Measurements from ENCODE around the gene THSD4.
"Not testable (repeated sequence)": the region's sequence is repeated elsewhere in the genome, so short reads cannot be mapped to it uniquely, and the experiment has no call there.

THSD4 gene

DNA sequence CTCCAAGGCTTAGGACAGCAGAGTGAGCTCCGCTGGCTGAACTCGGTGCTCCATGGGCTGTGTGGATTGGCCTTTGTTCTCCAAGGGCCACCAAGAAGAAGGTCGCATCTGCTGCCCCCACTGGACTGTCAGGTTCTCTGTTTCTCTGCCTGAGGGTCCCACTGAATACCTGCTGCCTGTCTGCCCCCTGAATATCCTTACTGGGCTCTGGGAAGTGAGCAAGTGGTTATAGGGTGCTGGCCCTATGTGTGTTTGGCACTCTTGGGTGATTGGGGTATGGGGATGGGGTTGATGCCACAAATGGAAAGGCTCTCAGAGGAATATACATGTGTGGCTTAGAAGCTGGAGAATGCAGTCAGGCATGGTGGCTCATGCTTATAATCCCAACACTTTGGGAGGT, 82.3 kb downstream of the THSD4 start:
- no peak for DNase-seq

- DNase-seq = no peak
Measured at GRCh38 chr15:71198846-71199245, 83.6 kb downstream of the THSD4 start.

- peak; percentile 37 for DNase-seq
Measured at GRCh38 chr15:71199384-71200351, 84.4 kb downstream of the THSD4 start.

GRCh38 chr15:71201477-71201876, 86.2 kb downstream of the THSD4 start:
- DNase-seq = peak; percentile 13

GRCh38 chr15:71202712-71203111, 87.4 kb downstream of the THSD4 start:
- DNase-seq = no peak

DNA sequence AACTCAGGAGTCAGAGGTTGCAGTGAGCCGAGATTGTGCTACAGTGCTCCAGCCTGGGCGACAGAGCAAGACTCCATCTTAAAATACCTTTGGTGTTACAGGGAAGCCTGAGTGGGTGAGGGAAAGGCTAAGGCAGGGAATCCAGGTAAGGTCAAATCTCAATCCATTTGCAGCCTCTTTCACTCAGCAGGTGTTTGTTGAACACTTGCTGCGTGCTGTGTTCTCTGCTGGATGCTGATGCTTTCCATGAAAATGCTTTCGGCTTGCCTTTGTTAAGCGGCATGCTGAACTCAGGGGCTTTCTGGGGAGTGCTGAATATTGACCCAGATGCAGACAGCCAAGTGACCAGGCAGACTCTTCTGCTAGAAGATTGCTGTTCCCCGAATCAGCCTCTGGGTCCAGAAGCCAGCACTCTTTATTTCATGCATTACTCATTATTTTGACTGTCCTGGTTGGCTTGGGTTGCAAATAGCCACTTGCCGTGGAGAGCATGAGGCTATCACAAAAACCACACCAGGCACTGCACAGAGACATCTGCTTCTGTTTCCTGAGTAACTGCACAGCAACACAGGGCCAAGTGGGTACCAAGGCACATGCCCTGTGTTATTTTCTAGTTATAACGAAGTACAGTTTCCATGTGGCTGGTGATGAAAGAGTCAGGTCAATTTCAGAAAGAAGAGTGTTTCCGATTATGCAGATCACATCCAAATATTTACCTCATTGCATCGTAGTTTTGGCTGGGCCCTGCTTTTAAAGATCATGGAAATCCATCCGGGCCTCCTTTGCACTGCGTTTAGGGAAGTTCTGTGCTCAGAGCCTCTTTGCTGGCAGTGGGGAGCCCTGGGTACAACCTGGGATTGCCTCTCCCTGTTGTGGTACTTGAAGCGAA, 88.6 kb downstream of the THSD4 start:
- no peak for DNase-seq

GRCh38 chr15:71207141-71207540, 91.9 kb downstream of the THSD4 start:
- DNase-seq = no peak

DNA sequence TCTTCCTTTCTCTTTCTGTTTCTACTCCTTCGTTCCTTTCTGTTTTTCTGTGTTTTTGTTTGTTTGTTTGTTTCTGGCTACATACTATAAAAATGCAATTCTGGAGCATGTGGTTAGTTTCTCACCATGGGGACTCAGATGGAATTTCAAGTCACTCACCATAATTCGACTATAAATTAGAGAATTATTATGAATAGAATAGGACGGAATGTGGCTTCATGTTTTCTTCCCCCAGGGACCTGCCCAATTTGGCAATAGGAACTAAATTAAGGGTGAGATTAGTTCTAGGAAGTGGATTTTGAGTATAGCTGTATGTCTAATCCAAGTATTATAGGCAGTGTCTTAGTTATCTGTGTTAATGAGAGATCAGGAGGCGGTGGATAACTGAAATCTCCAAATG, 96.9 kb downstream of the THSD4 start:
- DNase-seq = peak; percentile 43

- not testable (repeated sequence) for DNase-seq
Measured at GRCh38 chr15:71213943-71214342, 98.7 kb downstream of the THSD4 start.

- no peak for DNase-seq
Measured at GRCh38 chr15:71215126-71215894, 100.0 kb downstream of the THSD4 start.

GRCh38 chr15:71218272-71218805, 103.1 kb downstream of the THSD4 start:
- DNase-seq = no peak

- no peak for DNase-seq
Measured at GRCh38 chr15:71219101-71219500, 103.8 kb downstream of the THSD4 start.

GRCh38 chr15:71219645-71220044, 104.4 kb downstream of the THSD4 start:
- DNase-seq = peak; percentile 64

GRCh38 chr15:71220828-71221227, 105.6 kb downstream of the THSD4 start:
- DNase-seq = no peak

- no peak for DNase-seq
Measured at GRCh38 chr15:71221417-71221816, 106.1 kb downstream of the THSD4 start.

DNA sequence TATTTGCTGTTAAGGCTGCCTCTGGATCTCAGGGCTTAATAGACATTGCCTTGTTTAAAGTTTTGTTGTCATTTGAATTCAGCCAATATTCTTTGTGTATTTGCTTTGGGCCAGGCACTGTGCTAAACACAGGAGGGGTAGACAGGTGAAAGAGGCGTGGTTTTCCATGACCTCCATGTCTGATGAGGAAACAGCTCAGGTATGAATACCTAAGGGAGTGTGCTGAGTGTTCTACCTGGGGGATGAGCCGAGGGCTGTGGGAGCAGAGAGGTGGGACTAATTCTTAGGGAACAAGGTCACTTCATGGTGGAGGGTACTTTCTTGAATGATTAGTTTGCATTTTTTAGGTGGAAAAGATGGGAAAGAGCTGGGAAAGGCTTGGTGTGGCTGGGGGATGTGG, 108.2 kb downstream of the THSD4 start:
- DNase-seq = no peak

DNA sequence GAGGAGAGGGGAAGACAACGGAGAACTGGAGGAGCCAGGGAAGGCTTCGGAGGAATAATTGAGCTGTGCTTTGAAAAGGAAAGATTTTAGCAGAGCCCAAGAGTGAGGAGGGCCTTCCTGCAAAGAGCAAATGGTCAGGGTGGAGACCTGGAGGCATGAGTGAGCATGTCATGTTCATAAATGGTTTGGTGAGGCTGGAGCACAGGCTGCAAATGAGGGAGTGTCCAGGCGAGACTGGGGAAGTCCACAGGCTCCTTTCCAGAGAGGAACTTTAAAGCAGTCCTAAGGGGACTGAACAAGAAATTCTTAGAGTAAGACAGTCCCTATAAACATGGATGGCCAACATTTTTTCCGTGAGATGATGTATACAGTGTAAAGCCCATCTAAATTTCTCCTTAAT, 108.8 kb downstream of the THSD4 start:
- no peak for DNase-seq

DNA sequence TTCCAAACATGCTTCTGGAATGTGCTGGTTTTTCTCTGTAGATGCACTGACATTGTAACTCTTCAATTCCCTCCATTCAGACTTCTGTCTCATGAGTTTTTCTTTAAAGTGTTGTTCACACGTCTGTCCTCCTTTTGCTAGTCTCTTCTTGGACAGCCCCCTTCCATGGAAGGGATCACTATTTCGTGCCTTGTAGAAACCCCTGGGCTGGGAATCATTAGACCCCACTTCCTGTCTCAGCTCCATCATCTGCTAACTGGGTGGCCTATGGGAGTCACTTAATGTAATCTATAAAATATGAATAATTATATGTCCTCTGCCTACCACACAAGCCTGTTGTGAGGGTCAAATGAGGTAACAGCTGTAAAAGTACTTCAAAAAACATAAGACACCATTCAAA, 110.6 kb downstream of the THSD4 start:
- peak; percentile 52 for DNase-seq

- DNase-seq = peak; percentile 67
Measured at GRCh38 chr15:71226536-71227455, 111.5 kb downstream of the THSD4 start.

- DNase-seq = peak; percentile 38
Measured at GRCh38 chr15:71228403-71228802, 113.1 kb downstream of the THSD4 start.

GRCh38 chr15:71230303-71230702, 115.0 kb downstream of the THSD4 start:
- DNase-seq = no peak
